Measurements from ENCODE around the gene GOLGA3.
A peak's percentile ranks its signal among the peaks of the same experiment; 100 is the strongest.
"Not testable (repeated sequence)": the region's sequence is repeated elsewhere in the genome, so short reads cannot be mapped to it uniquely, and the experiment has no call there.

Gene GOLGA3

DNA sequence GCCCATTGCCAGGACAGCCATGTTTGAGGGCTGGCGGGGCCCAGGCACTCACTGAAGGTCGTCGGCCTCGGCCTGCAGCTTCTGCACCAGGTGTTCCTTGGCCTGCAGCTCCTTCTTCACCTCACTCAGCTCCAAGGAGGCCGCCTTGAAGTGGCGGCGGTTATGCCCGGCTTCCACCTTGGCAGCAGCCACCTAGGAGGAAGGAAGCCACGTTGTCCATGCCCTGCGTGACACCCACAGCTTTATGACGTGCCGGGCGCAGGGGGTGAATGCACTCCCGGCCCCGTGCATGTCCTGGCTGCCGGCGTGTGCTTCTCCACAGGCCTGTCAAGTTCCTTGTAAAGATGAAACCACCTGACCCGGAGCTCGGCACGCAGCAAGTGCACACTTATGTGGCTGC lies 51.1 kb downstream of the GOLGA3 start:
- no peak for DNase-seq (ENCODE audit: low read depth)

DNA sequence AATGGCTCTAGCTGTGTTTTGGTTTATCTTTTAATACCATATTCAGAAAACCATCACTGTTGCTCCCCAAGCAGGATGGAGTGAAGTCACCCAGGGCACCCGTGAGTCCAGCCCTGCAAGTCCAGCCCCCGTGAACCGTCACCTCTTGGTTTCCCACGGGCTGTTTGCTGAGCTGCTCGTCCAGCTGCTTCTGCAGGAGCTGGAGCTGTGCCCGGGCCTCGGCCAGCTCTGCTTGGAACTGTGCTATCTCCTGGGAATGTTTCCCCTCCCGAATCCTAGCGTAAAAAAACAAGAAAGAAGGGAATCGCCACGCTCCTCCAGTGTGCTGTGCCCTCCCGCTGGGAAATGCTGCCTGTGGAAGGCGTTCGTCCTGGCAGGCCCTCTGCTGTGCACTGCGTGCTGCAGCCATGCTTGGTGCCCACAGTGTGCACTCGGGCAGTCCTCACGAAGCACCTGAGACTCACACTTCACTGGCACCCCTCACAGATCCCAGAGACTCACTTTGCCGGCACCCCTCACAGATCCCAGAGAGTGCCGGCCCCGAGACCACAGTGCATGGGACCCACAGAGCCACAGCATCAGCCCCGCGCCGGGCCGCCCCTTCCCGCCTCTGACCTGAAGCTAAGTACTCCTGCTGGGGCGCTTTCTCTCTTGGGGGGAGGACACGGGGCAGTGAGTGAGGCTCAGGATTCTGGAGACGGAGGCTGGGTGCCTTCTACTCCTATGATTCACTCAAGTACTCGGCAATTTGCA lies 51.7 kb downstream of the GOLGA3 start:
- DNase-seq (ENCODE audit: low read depth) = no peak

DNA sequence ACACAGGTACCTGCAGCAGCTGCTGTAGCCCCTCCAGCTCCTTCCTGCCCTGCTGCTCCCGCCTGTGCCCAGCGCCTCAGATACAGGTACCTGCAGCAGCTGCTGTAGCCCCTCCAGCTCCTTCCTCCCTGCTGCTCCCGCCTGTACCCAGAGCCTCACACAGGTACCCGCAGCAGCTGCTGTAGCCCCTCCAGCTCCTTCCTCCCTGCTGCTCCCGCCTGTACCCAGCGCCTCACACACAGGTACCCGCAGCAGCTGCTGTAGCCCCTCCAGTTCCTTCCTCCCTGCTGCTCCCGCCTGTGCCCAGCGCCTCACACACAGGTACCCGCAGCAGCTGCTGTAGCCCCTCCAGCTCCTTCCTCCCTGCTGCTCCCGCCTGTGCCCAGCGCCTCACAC lies 52.4 kb downstream of the GOLGA3 start:
- not testable (repeated sequence) for DNase-seq (ENCODE audit: low read depth)

DNA sequence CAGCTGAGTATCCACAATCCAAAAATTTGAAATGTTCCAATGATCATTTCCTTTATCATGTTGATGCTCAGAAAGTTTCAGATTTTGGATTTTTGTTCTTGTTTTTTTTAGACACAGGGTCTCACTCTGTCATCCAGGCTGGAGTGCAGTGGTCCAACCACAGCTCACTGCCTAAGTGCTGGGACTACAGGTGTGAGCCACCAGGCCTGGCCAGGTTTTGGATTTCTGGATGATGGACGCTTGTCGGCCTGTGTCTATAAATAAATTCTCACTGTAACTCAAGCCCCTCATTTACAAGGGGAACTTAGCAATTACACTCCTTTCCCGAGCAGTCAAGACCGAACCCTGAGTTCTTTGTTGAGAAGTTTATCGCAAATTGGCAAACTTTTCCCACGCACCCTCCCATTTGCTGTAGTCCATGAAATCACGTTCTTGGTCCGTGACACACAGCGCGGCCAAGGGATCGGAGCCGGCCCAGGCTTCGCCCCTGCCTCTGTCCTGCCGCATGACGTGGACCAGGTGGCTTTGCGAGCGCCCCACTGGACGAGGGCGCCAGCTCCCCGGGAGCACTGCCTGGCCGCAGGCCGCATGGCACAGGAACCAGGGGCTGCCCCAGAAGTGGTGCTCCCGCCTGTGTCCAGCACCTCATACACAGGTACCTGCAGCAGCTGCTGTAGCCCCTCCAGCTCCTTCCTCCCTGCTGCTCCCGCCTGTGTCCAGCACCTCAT lies 53.0 kb downstream of the GOLGA3 start:
- no peak for DNase-seq (ENCODE audit: low read depth)

DNA sequence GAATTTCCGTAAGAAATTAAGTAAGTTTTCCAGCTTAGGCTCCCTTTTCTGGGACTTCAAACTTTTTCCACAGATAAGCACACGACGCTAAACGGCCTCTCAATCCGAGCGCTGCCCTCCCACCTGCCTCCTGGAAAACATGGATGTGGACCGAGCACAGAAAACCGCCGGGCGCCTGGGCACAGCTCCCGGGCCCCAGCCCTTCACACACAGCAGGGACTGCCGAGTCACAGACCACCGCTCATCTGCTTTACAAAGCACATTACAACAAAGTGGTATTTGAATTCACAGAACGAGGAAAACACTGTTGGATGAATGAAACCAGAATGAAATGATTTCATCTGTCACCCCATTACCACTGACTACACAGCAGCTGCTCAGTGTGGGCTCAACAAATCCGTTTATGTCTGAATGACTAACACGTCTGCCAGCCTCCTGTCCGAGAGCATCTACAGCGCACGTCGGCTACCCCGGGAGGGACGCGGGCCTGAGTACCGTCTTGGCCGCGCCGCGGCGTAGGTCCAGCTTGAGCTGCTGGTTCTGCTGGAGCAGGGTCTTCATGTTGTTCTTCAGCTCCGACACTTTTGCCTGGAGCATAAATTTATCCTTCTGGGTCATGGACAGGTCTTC lies 53.9 kb downstream of the GOLGA3 start:
- no peak for DNase-seq (ENCODE audit: low read depth)

DNA sequence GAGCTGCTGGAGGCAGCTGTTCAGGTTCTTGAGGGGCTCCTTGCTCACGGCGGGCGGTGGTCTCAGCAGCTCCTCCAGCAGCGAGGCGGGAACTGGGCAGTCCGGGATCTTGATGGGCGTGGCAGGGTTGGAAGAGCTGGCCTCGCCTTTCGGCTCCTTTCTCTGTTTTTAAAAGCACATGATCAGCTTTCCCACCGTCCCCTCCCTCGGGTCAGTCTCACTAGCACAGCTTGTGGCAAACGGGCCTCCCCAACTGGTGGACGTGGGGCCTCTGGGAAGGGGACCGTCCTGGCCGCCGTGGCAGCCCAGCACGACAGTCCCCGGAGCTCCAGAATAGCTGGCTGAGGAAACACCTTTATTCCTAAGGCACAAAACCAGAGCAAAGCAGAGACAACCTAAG lies 54.5 kb downstream of the GOLGA3 start:
- no peak for DNase-seq (ENCODE audit: low read depth)

DNA sequence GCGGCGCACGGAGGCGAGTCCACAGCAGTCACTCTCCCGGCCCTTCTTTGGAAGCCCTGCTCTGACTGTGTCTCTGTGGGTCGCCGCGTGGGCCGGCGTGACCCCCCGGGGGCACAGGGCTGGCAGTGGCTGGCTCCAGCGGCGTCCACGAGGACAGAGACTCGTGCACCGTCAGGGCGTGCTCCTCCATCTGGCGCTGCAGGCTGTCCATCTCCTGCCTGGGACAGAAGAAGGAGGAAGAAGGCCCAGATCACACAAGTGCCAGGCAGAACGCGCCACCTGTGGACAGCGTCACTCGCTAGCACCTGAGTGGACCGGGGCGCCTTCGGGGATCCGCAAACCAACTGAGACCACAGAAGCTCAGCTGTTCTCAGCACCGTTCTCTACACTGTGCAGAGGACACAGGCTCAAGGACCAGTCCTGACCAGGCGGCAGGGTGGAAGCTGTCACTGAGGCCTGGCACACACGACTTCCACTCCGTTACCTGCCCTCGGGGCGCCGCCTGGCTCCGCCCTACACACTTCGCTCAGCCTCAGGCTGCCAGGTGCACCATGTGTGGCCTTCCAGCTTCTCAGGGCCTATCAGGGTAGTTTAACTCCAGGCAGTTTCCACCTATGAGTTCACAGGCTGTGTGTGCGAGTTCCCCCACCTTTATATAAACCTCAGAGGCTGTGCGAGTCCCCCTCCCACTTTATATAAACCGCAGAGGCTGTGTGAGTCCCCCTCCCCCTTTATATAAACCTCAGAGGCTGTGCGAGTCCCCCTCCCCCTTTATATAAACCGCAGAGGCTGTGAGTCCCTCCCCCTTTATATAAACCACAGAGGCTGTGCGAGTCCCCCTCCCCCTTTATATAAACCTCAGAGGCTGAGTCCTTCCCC lies 55.4 kb downstream of the GOLGA3 start:
- DNase-seq (ENCODE audit: low read depth) = no peak

DNA sequence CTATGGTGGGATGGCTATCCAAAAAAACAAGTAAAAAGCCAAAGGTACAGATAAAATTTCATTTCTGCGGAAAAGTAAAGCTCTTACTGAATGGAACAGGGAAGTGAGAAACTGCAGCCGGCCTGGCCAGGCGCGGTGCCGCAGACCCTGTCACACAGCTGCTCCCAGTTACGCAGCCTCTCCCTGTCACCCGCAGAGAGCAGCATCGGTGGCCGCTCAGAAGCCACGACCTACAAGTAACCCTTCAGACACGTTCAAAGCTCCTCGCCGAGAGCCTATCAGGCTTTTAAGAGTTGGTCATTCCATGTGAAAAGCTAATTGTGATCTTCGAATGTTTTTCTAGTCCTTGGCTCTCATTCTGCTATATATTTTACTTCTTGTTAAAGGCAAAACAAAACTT lies 56.1 kb downstream of the GOLGA3 start:
- no peak for DNase-seq (ENCODE audit: low read depth)

DNA sequence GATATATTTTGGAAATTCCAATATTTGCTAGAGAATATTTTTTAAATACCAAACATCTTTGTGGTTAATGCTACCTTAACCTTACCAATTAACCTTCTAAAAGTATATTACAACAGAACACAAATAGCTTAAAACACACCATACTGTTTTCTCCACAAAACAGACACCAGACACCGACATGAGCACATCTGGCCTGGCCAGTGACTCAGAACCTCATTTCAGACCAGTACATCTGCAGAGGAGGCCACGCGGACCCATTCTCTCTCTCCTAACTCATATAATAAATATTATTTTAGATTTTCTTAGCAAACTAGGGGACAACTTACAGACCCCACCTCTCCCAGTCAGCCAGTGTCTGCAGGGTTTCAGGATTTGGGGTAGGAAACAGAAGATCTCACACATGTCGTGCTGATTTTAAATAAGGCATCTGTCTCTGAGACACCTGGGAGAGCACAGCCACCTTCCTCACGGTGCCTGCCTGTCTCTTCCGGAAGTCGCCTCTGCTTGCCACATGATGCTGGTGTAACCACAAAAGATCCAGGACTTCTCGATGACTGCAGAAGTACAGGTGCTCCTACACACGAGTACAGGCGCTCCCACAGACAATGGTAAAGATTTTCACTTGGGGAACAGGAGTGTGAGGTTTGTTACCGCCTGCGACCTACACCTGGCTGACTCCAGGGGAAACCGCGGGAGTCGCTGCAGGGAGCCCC lies 57.4 kb downstream of the GOLGA3 start:
- DNase-seq (ENCODE audit: low read depth) = no peak

DNA sequence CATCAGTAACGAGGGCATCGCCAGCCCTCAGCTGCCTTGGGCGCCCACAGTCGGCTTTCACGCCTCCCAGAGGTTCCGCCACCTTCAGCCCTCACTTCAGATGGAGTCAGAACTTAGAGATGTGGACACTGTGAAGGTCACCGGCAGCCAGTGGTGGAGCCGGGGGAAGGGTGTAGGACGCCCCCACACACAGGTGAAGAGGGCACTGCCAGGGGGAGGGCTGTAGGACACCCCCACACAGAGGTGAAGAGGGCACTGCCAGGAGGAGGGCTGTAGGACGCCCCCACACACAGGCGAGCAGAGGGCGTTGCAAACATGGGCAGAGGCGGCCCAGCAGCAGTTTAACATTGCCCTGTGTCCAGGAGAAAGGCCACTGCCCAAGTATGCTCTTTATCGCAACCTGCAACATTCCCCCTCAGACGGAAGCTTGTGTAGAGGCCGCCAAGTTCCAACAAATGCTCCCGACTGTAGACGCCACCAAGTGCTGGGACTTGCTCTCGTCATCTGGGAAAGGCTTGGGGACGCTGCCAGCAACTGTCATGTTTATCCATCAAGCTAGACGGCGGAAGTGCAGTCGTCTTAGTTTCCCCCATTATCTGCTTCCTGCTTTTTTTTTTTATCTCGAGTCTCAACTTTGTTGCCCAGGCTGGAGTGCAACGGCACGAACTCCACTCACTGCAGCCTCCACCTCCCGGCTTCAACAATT lies 62.1 kb downstream of the GOLGA3 start:
- no peak for DNase-seq (ENCODE audit: low read depth)

DNA sequence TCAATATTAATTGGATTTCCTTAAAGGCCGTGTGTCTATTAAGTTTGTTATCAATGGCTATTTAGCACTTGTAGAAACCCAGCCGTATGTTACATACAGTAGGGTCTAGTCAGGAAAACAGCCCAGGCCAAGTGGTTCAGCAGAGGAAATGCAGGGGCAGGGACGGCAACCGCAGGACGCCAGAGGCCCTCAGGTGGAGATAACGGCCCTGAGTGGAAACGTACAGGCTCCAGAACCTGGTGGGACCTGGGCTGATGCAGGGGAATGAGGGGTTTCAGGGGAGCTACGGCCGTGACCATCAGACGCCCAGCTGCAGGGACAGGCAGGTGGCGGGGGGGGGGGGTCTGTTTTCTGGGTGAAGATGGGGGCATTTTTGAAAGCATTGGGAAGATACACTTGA lies 63.3 kb downstream of the GOLGA3 start:
- DNase-seq (ENCODE audit: low read depth) = no peak

DNA sequence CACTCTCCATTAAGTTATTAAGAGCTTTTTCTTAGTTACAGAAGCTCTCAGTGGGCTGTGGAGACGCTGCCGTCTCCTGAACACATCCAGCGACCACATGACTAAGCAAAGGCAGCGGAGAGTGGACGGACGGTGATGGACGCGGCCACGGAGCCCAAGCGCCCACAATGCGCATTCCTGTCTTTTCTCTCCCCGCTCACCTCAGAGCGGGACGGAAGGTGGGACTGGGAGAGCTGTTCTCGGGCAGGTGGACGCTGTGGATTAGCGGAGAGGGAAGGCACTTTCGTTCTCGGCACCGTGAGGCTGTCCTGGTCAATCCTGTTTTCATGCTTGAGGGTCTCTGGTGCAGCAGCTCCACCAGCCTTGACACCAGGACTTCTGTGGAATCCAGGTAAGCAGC lies 64.4 kb downstream of the GOLGA3 start:
- DNase-seq (ENCODE audit: low read depth) = no peak

DNA sequence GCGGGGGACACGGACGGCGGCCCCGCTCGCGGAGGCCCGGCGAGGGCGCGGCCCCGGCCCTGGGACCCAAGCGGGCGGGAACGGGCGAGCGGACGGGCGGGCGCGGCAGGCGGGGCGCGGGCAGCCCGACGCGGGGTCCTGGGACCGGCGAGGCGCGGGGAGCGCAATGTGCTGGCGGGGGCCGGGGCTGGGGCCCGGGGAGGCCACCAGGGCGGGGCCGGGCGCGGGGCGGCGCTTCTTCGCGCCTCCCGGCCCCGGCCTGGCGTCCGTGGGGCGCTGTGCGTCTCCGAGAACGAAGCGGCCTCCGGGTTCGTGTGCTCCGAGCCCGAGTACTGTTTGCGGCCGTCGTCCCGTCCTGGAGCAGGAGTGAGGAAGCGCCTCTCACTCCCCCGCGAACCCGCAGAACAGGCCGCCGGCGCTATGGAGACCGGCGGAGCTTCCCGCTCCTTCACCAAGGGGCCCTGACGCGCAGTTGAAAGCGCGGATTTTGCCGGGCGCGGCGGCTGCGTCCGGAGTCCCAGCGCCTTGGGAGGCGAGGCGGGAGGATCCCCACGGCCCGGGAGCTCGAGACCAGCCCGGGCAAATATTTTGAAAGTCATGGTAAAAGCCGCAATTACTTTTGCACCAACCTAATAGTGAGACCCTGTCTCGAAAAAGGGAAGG lies 66.6 kb downstream of the GOLGA3 start:
- DNase-seq (ENCODE audit: low read depth) = peak; percentile 88

DNA sequence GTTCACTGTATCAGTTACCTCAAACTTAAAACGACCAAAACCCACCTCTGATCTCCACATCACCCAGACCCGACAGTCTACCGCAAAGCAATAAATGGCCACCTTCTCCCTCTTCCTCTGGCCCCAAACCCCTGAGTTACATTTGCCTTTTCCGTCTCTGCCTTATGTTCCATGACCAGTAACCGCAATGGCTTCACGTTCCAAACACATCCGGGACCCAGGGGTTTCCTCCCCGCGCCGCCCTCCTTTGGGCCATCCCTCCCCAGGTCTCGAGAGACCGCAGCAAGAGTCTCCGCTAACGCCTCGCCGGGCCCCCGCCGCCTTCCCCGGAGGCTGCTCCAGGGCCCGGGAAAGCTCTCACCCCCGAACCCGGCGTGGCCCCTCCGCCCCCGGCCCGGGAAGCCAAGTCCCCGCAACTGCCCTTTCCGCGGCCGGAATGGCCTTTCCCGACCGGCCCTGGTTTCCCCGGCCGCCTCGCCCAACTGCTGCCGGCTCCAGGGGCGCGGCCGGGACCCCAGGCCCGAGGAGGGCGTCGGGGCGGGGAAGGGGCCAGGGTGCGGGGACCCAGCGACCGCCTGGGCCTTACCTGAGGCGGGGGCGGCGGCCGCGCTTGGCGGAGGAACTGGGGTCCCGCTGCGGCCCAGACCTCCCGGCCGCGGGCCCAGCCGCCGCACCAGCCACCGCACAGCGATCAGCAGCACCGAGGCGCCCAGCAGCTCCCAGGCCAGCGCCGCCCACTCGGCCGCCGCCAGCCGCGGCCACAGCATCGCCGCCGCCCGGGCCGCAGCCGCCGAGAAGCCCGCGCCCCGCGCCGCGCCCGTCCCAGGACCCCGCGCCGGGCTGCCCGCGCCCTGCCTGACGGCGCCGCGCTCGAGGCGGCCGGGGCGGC lies 67.4 kb downstream of the GOLGA3 start, which contains the start of gene ANKLE2:
Gene ANKLE2 (minus strand): TSS at position 801 of the 889 bp plus-strand sequence. CDS start 34 bp downstream, at position 767.
- DNase-seq (ENCODE audit: low read depth) = no peak

DNA sequence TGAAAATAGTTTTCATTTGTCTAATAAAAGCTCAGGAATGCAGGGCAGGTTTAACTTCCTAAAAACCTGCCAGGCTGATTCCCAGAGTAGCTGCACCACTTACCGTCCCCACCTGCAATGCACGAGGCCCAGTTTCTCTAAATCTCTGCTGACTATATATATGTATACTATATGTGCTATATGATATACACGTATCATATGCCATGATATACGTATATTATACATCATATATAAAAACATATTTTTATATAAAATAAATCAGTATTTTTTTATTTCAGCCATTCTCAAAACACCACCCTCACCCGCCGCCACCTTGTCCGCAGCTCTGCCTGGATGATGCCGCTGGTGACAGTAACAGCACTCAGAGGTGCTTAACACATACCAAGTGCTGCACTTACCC lies 69.3 kb downstream of the GOLGA3 start:
- no peak for DNase-seq (ENCODE audit: low read depth)

DNA sequence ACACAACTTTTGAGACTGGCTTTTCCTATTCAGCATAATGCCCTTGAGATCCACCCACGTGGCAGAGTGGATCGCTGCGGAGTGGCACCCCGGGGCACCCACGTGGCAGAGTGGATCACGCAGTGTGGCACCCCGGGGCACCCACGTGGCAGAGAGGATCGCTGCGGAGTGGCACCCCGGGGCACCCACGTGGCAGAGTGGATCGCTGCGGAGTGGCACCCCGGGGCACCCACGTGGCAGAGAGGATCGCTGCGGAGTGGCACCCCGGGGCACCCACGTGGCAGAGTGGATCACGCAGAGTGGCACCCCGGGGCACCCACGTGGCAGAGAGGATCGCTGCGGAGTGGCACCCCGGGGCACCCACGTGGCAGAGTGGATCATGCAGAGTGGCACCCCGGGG lies 69.8 kb downstream of the GOLGA3 start:
- DNase-seq (ENCODE audit: low read depth) = not testable (repeated sequence)

DNA sequence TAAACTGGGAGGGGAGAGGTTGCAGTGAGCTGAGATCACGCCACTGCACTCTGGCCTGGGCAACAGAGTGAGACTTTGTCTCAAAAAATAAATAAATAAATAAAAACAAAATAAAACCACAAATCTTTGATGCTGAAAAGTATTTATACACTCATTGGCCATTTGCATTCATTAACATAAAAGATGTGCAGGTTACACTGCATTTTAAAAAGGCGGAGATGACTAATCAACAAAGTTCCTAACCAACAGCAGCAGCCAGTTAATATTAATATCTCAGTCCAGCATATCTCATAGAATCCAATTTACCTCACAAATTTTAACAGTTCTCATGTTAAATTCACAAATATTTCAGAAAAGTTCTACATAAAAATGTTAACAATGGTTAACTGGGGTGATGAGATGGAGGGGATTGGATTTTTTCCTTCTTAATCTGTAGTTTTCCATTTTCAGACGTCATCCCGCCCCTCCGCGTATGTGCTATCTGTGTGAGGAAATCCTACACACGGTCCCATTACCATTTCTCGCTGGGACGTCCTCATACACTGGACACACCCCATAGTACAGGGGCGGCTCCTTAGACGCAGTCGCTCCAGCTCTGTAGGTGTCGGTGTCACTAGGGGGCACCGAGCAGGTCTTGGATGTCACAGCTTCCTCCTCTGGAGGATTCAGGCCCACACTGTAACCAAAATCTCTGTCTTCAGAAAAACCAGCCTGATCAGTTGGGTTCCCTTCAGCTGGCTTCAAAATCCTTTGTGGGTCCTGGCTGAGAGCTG lies 74.3 kb downstream of the GOLGA3 start:
- DNase-seq (ENCODE audit: low read depth) = no peak

DNA sequence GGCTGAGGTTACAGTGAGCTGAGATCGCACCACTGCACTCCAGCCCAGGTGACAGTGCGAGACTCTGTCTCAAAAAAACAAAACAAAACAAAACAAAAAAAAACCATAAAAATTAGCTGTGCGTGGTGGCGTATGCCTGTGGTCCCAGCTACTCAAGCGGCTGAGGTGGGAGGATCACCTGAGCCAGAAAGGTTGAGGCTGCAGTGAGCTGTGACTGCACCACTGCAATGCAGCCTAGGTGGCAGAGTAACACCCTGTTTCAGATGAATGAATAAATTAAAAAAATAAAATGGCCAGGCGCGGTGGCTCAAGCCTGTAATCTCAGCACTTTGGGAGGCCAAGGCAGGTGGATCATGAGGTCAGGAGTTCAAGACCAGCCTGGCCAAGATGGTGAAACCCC lies 75.0 kb downstream of the GOLGA3 start:
- not testable (repeated sequence) for DNase-seq (ENCODE audit: low read depth)
